ENCODE data around the gene SLC25A39. TPM values are rescaled to one million over a fixed set of nuclear protein-coding genes. Genes with fewer than 3 reads are reported as not detected.

The SLC25A39 gene
- total RNA-seq, 1 donor from 2014 or later: 61.2 TPM

DNA sequence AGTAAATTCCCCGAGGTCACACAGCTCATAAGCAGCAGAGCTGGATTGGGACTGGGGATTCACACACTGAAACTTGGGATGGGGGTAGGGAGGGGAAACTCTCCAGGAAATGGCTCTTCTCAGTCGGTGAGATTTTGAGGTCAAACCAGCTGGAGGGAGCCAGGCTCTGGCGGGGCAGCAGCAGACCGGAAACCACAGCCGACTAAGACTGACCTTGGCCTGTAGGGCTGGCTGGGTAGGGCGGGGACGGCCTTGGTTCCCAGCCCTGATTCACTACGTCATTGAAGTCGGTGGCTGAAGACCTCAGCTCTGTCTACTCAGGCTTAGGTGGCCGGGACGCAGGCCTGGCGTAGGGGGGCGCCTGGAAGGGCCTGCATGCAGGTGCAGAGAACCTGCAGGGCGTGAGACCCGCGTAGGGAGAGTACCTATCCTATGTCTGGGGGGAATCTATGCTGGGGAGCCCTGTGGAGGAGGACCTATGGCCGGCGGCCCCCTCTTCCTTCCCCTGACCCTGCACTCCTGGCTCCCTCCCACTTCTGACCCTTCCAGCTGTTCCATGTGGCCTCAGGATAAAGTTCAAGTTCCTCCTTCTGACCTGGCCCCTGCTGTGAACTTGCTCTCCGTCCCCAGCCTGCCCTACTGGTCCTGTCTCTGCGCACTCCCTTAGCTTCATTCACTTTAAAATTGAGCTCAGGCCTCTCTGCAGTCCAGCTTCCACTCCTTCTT lies 44.8 kb downstream of the SLC25A39 start:
- Mint-ChIP-seq H3K4me3 (no peak overlapping the region), H3K9me3 (no peaks in the 10 kb centered on the region), H3K36me3 (no peaks in the 10 kb centered on the region), H3K4me1 (peaks cover 10% of the 10 kb centered on the region), H3K27me3 (ENCODE audit: insufficient read depth, low read depth) (peaks cover 7% of the 10 kb centered on the region), H3K27ac (no peak overlapping the region)
- Histone ChIP-seq H4K20me1 (ENCODE audit: low read depth) (no peaks in the 10 kb centered on the region), H3K4me3 (no peak overlapping the region), H3K27ac (no peak overlapping the region), H3K9me3 (ENCODE audit: low read depth) (no peaks in the 10 kb centered on the region), H3F3A (ENCODE audit: low read depth) (no peaks in the 10 kb centered on the region), H2AFZ (replicated peaks) (no peak overlapping the region), H3K27me3 (no peaks in the 10 kb centered on the region), H3K36me3 (no peaks in the 10 kb centered on the region), H3K4me1 (no peaks in the 10 kb centered on the region), H3K4me2 (no peak overlapping the region), H3K79me2 (ENCODE audit: low read depth) (no peaks in the 10 kb centered on the region), H3K9ac (no peak overlapping the region)
- TF ChIP-seq EZH2phosphoT487 (IDR thresholded peaks at IDR 0.05): no peak
- no peak for TF ChIP-seq EZH2 (IDR thresholded peaks at IDR 0.05)
- TF ChIP-seq, protein P1, sequence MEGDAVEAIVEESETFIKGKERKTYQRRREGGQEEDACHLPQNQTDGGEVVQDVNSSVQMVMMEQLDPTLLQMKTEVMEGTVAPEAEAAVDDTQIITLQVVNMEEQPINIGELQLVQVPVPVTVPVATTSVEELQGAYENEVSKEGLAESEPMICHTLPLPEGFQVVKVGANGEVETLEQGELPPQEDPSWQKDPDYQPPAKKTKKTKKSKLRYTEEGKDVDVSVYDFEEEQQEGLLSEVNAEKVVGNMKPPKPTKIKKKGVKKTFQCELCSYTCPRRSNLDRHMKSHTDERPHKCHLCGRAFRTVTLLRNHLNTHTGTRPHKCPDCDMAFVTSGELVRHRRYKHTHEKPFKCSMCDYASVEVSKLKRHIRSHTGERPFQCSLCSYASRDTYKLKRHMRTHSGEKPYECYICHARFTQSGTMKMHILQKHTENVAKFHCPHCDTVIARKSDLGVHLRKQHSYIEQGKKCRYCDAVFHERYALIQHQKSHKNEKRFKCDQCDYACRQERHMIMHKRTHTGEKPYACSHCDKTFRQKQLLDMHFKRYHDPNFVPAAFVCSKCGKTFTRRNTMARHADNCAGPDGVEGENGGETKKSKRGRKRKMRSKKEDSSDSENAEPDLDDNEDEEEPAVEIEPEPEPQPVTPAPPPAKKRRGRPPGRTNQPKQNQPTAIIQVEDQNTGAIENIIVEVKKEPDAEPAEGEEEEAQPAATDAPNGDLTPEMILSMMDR (IDR thresholded peaks at IDR 0.05): no peak
- no peak for DNase-seq (ENCODE audit: low spot score)

DNA sequence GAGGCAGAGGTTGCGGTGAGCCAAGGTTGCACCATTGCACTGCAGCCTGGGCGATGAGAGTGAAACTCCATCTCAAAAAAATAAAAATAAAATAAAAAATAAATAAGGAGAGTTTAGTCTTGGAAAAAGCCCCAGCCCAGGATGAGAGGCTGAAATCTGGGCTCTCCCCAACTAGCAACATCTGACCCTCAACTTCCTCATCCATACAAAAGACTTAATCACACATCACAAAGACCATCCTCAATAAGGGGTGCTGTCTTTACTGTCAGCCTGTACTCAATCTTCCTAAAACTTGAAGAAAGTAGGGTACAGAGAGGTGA lies 45.3 kb downstream of the SLC25A39 start:
- Mint-ChIP-seq H3K27me3 (ENCODE audit: insufficient read depth, low read depth) (peaks cover 7% of the 10 kb centered on the region), H3K27ac (no peak overlapping the region), H3K36me3 (no peaks in the 10 kb centered on the region), H3K4me3 (no peak overlapping the region), H3K9me3 (no peaks in the 10 kb centered on the region), H3K4me1 (peaks cover 10% of the 10 kb centered on the region)
- H3K4me2 ChIP-seq: no peak overlapping the region
- H3K36me3 ChIP-seq: no peaks in the 10 kb centered on the region
- H3F3A ChIP-seq (ENCODE audit: low read depth): no peaks in the 10 kb centered on the region
- H3K9ac ChIP-seq: no peak overlapping the region
- no peaks in the 10 kb centered on the region for H4K20me1 ChIP-seq (ENCODE audit: low read depth)
- H3K9me3 ChIP-seq (ENCODE audit: low read depth): no peaks in the 10 kb centered on the region
- no peaks in the 10 kb centered on the region for H3K27me3 ChIP-seq
- H3K27ac ChIP-seq: no peak overlapping the region
- TF ChIP-seq EZH2 (IDR thresholded peaks at IDR 0.05): no peak
- TF ChIP-seq, protein P1 (IDR thresholded peaks at IDR 0.05): no peak
- TF ChIP-seq EZH2phosphoT487 (IDR thresholded peaks at IDR 0.05): no peak
- H3K79me2 ChIP-seq (ENCODE audit: low read depth): no peaks in the 10 kb centered on the region
- DNase-seq (ENCODE audit: low spot score): no peak
- no peak overlapping the region for H2AFZ ChIP-seq (replicated peaks)
- no peak overlapping the region for H3K4me3 ChIP-seq
- H3K4me1 ChIP-seq: no peaks in the 10 kb centered on the region

DNA sequence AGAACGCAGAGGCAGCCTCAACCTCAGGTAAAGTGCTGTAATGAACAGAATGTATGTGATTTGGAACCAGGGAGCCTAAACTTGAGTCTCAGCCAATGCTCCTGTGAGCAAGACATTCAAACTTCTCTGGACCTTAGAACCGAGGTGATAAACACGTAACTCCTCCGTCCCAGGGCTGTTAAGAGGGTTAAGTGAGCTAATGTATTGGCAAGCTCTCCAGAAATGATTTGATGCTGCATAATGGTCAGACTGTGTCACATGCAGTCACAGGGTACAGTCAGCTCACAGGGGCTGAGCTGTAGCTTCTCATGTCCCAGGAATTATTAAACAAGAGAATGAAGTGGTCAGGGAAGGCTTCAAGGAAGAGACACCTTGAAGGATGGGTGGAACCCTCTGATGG lies 46.6 kb downstream of the SLC25A39 start:
- TF ChIP-seq EZH2phosphoT487 (IDR thresholded peaks at IDR 0.05) (no peak), EZH2 (IDR thresholded peaks at IDR 0.05) (no peak)
- TF ChIP-seq, protein P1 (IDR thresholded peaks at IDR 0.05): no peak
- Histone ChIP-seq H3F3A (ENCODE audit: low read depth) (no peaks in the 10 kb centered on the region), H2AFZ (replicated peaks) (no peak overlapping the region), H3K9me3 (ENCODE audit: low read depth) (no peaks in the 10 kb centered on the region), H3K4me3 (no peak overlapping the region), H3K27me3 (no peaks in the 10 kb centered on the region), H3K4me1 (peaks cover 5% of the 10 kb centered on the region), H3K36me3 (no peaks in the 10 kb centered on the region), H3K27ac (no peak overlapping the region), H4K20me1 (ENCODE audit: low read depth) (no peaks in the 10 kb centered on the region), H3K9ac (no peak overlapping the region), H3K79me2 (ENCODE audit: low read depth) (no peaks in the 10 kb centered on the region), H3K4me2 (no peak overlapping the region)
- Mint-ChIP-seq H3K4me1 (peaks cover 13% of the 10 kb centered on the region), H3K9me3 (no peaks in the 10 kb centered on the region), H3K36me3 (no peaks in the 10 kb centered on the region), H3K27ac (no peak overlapping the region), H3K4me3 (no peak overlapping the region), H3K27me3 (ENCODE audit: insufficient read depth, low read depth) (peaks cover 14% of the 10 kb centered on the region)
- DNase-seq (ENCODE audit: low spot score): no peak

Measured in neural progenitor cell (in vitro differentiated cells).